Measurements from ENCODE around the gene THEMIS.

The THEMIS gene

GRCh38 chr6:127902933-127903332 lies 2.1 kb upstream of the THEMIS start:
- no peaks in the 10 kb centered on the region for H3K4me1 ChIP-seq (ENCODE audit: insufficient read depth, poor library complexity, severe bottlenecking)
- no peak for TF ChIP-seq CTCF (IDR thresholded peaks at IDR 0.05; ENCODE audit: poor library complexity, severe bottlenecking)
- H3K36me3 ChIP-seq (ENCODE audit: low read depth): no peaks in the 10 kb centered on the region
- ATAC-seq (ENCODE audit: low read depth) (no peak), DNase-seq (ENCODE audit: low spot score) (no peak)
- no peaks in the 10 kb centered on the region for H3K27me3 ChIP-seq (ENCODE audit: insufficient read depth, poor library complexity, severe bottlenecking)
- no peak overlapping the region for H3K27ac ChIP-seq (ENCODE audit: poor library complexity, severe bottlenecking)
- no peaks in the 10 kb centered on the region for H3K9me3 ChIP-seq (ENCODE audit: severe bottlenecking)
- no peak overlapping the region for H3K4me3 ChIP-seq (ENCODE audit: severe bottlenecking)

DNA sequence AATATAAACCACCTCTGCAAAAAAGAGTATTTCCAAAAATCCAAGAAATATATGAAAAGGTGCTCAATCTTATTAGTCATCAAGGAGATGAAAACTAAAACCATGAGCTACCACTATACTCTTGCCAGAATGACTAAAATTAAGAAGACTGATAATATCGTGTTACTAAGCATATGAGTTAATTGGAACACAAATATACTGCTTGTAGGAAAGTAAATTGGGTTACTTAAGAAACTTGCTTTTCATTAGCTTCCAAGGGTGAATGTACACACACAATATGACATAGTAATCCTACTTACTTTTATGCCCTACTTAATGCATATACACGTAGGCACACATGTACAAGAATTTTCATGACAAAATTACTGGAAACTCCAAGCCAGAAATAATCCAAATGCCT lies 3.4 kb downstream of the THEMIS start:
- no peaks in the 10 kb centered on the region for H3K4me1 ChIP-seq (ENCODE audit: insufficient read depth, poor library complexity, severe bottlenecking)
- H3K27me3 ChIP-seq (ENCODE audit: insufficient read depth, poor library complexity, severe bottlenecking): no peaks in the 10 kb centered on the region
- DNase-seq (ENCODE audit: low spot score) (no peak), ATAC-seq (ENCODE audit: low read depth) (no peak)
- no peak overlapping the region for H3K27ac ChIP-seq (ENCODE audit: poor library complexity, severe bottlenecking)
- TF ChIP-seq CTCF (IDR thresholded peaks at IDR 0.05; ENCODE audit: poor library complexity, severe bottlenecking): no peak
- H3K4me3 ChIP-seq (ENCODE audit: severe bottlenecking): no peak overlapping the region
- H3K36me3 ChIP-seq (ENCODE audit: low read depth): no peaks in the 10 kb centered on the region
- no peaks in the 10 kb centered on the region for H3K9me3 ChIP-seq (ENCODE audit: severe bottlenecking)

- Histone ChIP-seq H3K4me3 (ENCODE audit: severe bottlenecking) (no peak overlapping the region), H3K9me3 (ENCODE audit: severe bottlenecking) (no peaks in the 10 kb centered on the region), H3K27me3 (ENCODE audit: insufficient read depth, poor library complexity, severe bottlenecking) (no peaks in the 10 kb centered on the region), H3K4me1 (ENCODE audit: insufficient read depth, poor library complexity, severe bottlenecking) (no peaks in the 10 kb centered on the region), H3K27ac (ENCODE audit: poor library complexity, severe bottlenecking) (no peak overlapping the region), H3K36me3 (ENCODE audit: low read depth) (no peaks in the 10 kb centered on the region)
- no peak for ATAC-seq (ENCODE audit: low read depth)
- no peak for DNase-seq (ENCODE audit: low spot score)
- no peak for TF ChIP-seq CTCF (IDR thresholded peaks at IDR 0.05; ENCODE audit: poor library complexity, severe bottlenecking)
Observed at GRCh38 chr6:127894051-127894450, 6.8 kb downstream of the THEMIS start.

- Histone ChIP-seq H3K27me3 (ENCODE audit: insufficient read depth, poor library complexity, severe bottlenecking) (no peaks in the 10 kb centered on the region), H3K36me3 (ENCODE audit: low read depth) (no peaks in the 10 kb centered on the region), H3K4me3 (ENCODE audit: severe bottlenecking) (no peak overlapping the region), H3K4me1 (ENCODE audit: insufficient read depth, poor library complexity, severe bottlenecking) (no peaks in the 10 kb centered on the region), H3K9me3 (ENCODE audit: severe bottlenecking) (no peaks in the 10 kb centered on the region), H3K27ac (ENCODE audit: poor library complexity, severe bottlenecking) (no peak overlapping the region)
- no peak for ATAC-seq (ENCODE audit: low read depth)
- DNase-seq (ENCODE audit: low spot score): no peak
- TF ChIP-seq CTCF (IDR thresholded peaks at IDR 0.05; ENCODE audit: poor library complexity, severe bottlenecking): no peak
Observed at GRCh38 chr6:127893541-127893940, 7.3 kb downstream of the THEMIS start.

GRCh38 chr6:127891731-127892326 lies 9.0 kb downstream of the THEMIS start:
- Histone ChIP-seq H3K4me3 (ENCODE audit: severe bottlenecking) (no peak overlapping the region), H3K4me1 (ENCODE audit: insufficient read depth, poor library complexity, severe bottlenecking) (no peaks in the 10 kb centered on the region), H3K9me3 (ENCODE audit: severe bottlenecking) (no peaks in the 10 kb centered on the region), H3K27me3 (ENCODE audit: insufficient read depth, poor library complexity, severe bottlenecking) (no peaks in the 10 kb centered on the region), H3K36me3 (ENCODE audit: low read depth) (no peaks in the 10 kb centered on the region), H3K27ac (ENCODE audit: poor library complexity, severe bottlenecking) (no peak overlapping the region)
- ATAC-seq (ENCODE audit: low read depth) (no peak), DNase-seq (ENCODE audit: low spot score) (no peak)
- no peak for TF ChIP-seq CTCF (IDR thresholded peaks at IDR 0.05; ENCODE audit: poor library complexity, severe bottlenecking)
